ENCODE results near the gene RNF220.
A peak's percentile ranks its signal among the peaks of the same experiment; 100 is the strongest.

RNF220 gene

GRCh38 chr1:44628962-44629756 lies 224.1 kb downstream of the RNF220 start:
- Histone ChIP-seq H3K4me2 (ENCODE audit: low read depth, low read length, poor library complexity, severe bottlenecking) (no peak overlapping the region), H3K4me3 (ENCODE audit: low read length, poor library complexity, severe bottlenecking) (no peak overlapping the region), H3K9ac (ENCODE audit: low read depth, low read length, poor library complexity, severe bottlenecking) (no peak overlapping the region), H4K20me1 (ENCODE audit: insufficient read depth, low read length, poor library complexity, severe bottlenecking) (peaks cover 18% of the 10 kb centered on the region), H3K9me2 (replicated peaks; ENCODE audit: low read depth, low read length) (no peaks in the 10 kb centered on the region), H2AFZ (ENCODE audit: low read length) (no peak overlapping the region), H3K36me3 (ENCODE audit: insufficient read depth, low read length) (peaks cover 27% of the 10 kb centered on the region; the same call in 1 of the 2 replicates), H3K79me2 (ENCODE audit: insufficient read depth, low read length) (peaks cover 19% of the 10 kb centered on the region), H3K27me3 (ENCODE audit: insufficient read depth, low read length, poor library complexity, severe bottlenecking) (peaks cover 3% of the 10 kb centered on the region), H3K9me3 (ENCODE audit: insufficient read depth, low read depth, low read length) (no peaks in the 10 kb centered on the region), H3F3A (ENCODE audit: low read depth) (peaks cover 3% of the 10 kb centered on the region), H3K4me1 (ENCODE audit: insufficient read depth, low read length, poor library complexity, severe bottlenecking) (peaks cover 28% of the 10 kb centered on the region)
- TF ChIP-seq CTCF (conservative IDR thresholded peaks at IDR 0.05; ENCODE audit: low read length): no peak
- TF ChIP-seq EZH2phosphoT487 (IDR thresholded peaks at IDR 0.05; ENCODE audit: borderline replicate concordance): no peak

DNA sequence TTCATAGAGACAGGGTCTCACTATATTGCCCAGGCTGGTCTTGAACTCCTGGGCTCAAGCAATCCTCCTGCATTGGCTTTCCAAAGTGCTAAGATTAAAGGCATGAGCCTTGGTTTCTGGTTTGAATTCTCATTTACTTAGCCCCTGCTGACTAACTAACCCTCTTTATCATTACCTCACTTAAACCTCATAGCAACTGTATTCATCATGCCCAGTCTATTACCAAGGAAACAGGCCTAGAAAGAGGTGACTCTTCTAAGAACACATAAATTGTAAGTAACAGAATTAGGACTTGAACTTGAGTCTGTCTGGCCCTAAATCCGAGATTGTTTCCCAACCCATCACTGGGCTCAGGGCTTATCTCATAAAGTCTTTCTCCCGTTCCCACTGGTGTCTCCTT lies 225.1 kb downstream of the RNF220 start:
- peaks cover 25% of the 10 kb centered on the region for H4K20me1 ChIP-seq (ENCODE audit: insufficient read depth, low read length, poor library complexity, severe bottlenecking)
- peaks cover 29% of the 10 kb centered on the region for H3K79me2 ChIP-seq (ENCODE audit: insufficient read depth, low read length)
- H3K4me2 ChIP-seq (ENCODE audit: low read depth, low read length, poor library complexity, severe bottlenecking): no peak overlapping the region
- H3K4me3 ChIP-seq (ENCODE audit: low read length, poor library complexity, severe bottlenecking): no peak overlapping the region
- no peak overlapping the region for H3K9ac ChIP-seq (ENCODE audit: low read depth, low read length, poor library complexity, severe bottlenecking)
- peaks cover 27% of the 10 kb centered on the region; the same call in 1 of the 2 replicates for H3K36me3 ChIP-seq (ENCODE audit: insufficient read depth, low read length)
- H3K9me3 ChIP-seq (ENCODE audit: insufficient read depth, low read depth, low read length): no peaks in the 10 kb centered on the region
- no peak overlapping the region for H2AFZ ChIP-seq (ENCODE audit: low read length)
- peaks cover 3% of the 10 kb centered on the region for H3K27me3 ChIP-seq (ENCODE audit: insufficient read depth, low read length, poor library complexity, severe bottlenecking)
- H3K4me1 ChIP-seq (ENCODE audit: insufficient read depth, low read length, poor library complexity, severe bottlenecking): peaks cover 36% of the 10 kb centered on the region
- no peak for TF ChIP-seq EZH2phosphoT487 (IDR thresholded peaks at IDR 0.05; ENCODE audit: borderline replicate concordance)
- no peak for TF ChIP-seq CTCF (conservative IDR thresholded peaks at IDR 0.05; ENCODE audit: low read length)
- H3F3A ChIP-seq (ENCODE audit: low read depth): peaks cover 3% of the 10 kb centered on the region
- no peaks in the 10 kb centered on the region for H3K9me2 ChIP-seq (replicated peaks; ENCODE audit: low read depth, low read length)

- Histone ChIP-seq H3K4me1 (ENCODE audit: insufficient read depth, low read length, poor library complexity, severe bottlenecking) (peaks cover 36% of the 10 kb centered on the region), H3K9me2 (replicated peaks; ENCODE audit: low read depth, low read length) (no peaks in the 10 kb centered on the region), H3K4me2 (ENCODE audit: low read depth, low read length, poor library complexity, severe bottlenecking) (peak overlapping the region; percentile 89), H3K9me3 (ENCODE audit: insufficient read depth, low read depth, low read length) (no peaks in the 10 kb centered on the region), H4K20me1 (ENCODE audit: insufficient read depth, low read length, poor library complexity, severe bottlenecking) (peaks cover 25% of the 10 kb centered on the region), H2AFZ (ENCODE audit: low read length) (peak overlapping the region; percentile 79), H3K4me3 (ENCODE audit: low read length, poor library complexity, severe bottlenecking) (peak overlapping the region; percentile 93), H3K27me3 (ENCODE audit: insufficient read depth, low read length, poor library complexity, severe bottlenecking) (peaks cover 3% of the 10 kb centered on the region), H3K79me2 (ENCODE audit: insufficient read depth, low read length) (peaks cover 39% of the 10 kb centered on the region), H3K36me3 (ENCODE audit: insufficient read depth, low read length) (peaks cover 27% of the 10 kb centered on the region; the same call in 1 of the 2 replicates), H3K9ac (ENCODE audit: low read depth, low read length, poor library complexity, severe bottlenecking) (peak overlapping the region; percentile 88), H3F3A (ENCODE audit: low read depth) (peaks cover 3% of the 10 kb centered on the region)
- TF ChIP-seq CTCF (conservative IDR thresholded peaks at IDR 0.05; ENCODE audit: low read length): no peak
- no peak for TF ChIP-seq EZH2phosphoT487 (IDR thresholded peaks at IDR 0.05; ENCODE audit: borderline replicate concordance)
Measured at GRCh38 chr1:44631333-44631646, 226.2 kb downstream of the RNF220 start.
